CD4-positive, CD25-positive, alpha-beta regulatory T cell (primary cell): Measurements from ENCODE around the gene IGSF9B. TPM values are rescaled to one million over a fixed set of nuclear protein-coding genes. Genes with fewer than 3 reads are reported as not detected.

Source experiments
- ATAC-seq, 2 donors: fragments of 150-1000 bp; cut with Tn5 transposase; one replicate each; pipeline ENCODE4 v1.10.0; 2021; ENCODE audit warnings: low read depth in 2 of 2, moderate number of reproducible peaks in 2 of 2, moderate library complexity in 1 of 2
- DNase-seq, 3 donors: peaks; one replicate each; pipeline versions ENCODE4 v3.0.0 to v3.0.0-alpha.2; 2012 to 2022; ENCODE audit warnings: mixed read lengths in 1 of 3
- H3K27ac ChIP-seq: one replicate; pipeline ENCODE4 v1.7.0; 2013; ENCODE audit warnings: mild to moderate bottlenecking, low read length; ENCODE audit not compliant: insufficient read depth, poor library complexity, severe bottlenecking
- H3K27me3 ChIP-seq: one replicate; pipeline ENCODE4 v1.7.0; 2013; ENCODE audit warnings: low read length; ENCODE audit not compliant: control insufficient read depth, insufficient read depth
- H3K36me3 ChIP-seq: one replicate; pipeline ENCODE4 v1.7.0; 2013; ENCODE audit warnings: mild to moderate bottlenecking, low read length, moderate library complexity; ENCODE audit not compliant: control insufficient read depth, insufficient read depth
- H3K4me1 ChIP-seq: 2 replicates; pipeline ENCODE4 v1.7.0; 2013; ENCODE audit warnings: mild to moderate bottlenecking, low read length; ENCODE audit not compliant: insufficient read depth, control insufficient read depth, poor library complexity, severe bottlenecking
- H3K4me3 ChIP-seq: one replicate; pipeline ENCODE4 v1.7.0; 2013; ENCODE audit warnings: low read depth, mild to moderate bottlenecking, low read length, moderate library complexity
- H3K9me3 ChIP-seq, 2 experiments: 1 replicate in 1 of 2; 2 replicates in 1 of 2; pipeline ENCODE4 v1.7.0; 2013; ENCODE audit warnings: low read length in 2 of 2, mild to moderate bottlenecking in 1 of 2, moderate library complexity in 1 of 2; ENCODE audit not compliant: control insufficient read depth in 2 of 2
- H3K27ac Mint-ChIP-seq, 3 donors: one replicate each; pipeline ENCODE4 v1.8.0; 2020 to 2022; ENCODE audit warnings: mild to moderate bottlenecking in 3 of 3, mixed read lengths in 3 of 3, moderate library complexity in 2 of 3
- H3K27me3 Mint-ChIP-seq: one replicate; pipeline ENCODE4 v1.8.0; 2022; ENCODE audit warnings: mild to moderate bottlenecking, mixed read lengths
- H3K36me3 Mint-ChIP-seq: one replicate; pipeline ENCODE4 v1.8.0; 2020; ENCODE audit warnings: mixed read lengths
- H3K4me1 Mint-ChIP-seq, 4 donors: one replicate each; pipeline ENCODE4 v1.8.0; 2020 to 2022; ENCODE audit warnings: mixed read lengths in 4 of 4, mild to moderate bottlenecking in 1 of 4
- H3K4me3 Mint-ChIP-seq, 4 donors: one replicate each; pipeline ENCODE4 v1.8.0; 2020 to 2022; ENCODE audit warnings: mild to moderate bottlenecking in 4 of 4, mixed read lengths in 4 of 4, moderate library complexity in 3 of 4
- H3K9me3 Mint-ChIP-seq, 7 donors: one replicate each; pipeline ENCODE4 v1.8.0; 2020 to 2022; ENCODE audit warnings: mixed read lengths in 7 of 7, mild to moderate bottlenecking in 3 of 7, moderate library complexity in 2 of 7
- polyA plus RNA-seq, 4 donors: library from polyadenylated mRNA; unstranded; fragments of 300-500 nt; fragmentation: Illumina TruSeq; gene quantifications; one replicate each; pipeline ENCODE4 v1.2.3, GENCODE V29; 2021
- total RNA-seq: library from RNA; stranded (reverse); gene quantifications from one replicate; pipeline ENCODE4 v1.2.3, GENCODE V29; 2022

IGSF9B gene
- total and polyA plus RNA-seq, 5 donors from 2014 or later, result 0.65 to 40.0 (median 1.3) TPM

GRCh38 chr11:133999355-133999754 is 42.6 kb upstream of the IGSF9B start:
- no peak for DNase-seq
- no peaks in the 10 kb centered on the region for H3K36me3 Mint-ChIP-seq

GRCh38 chr11:133997554-133997953 is 40.8 kb upstream of the IGSF9B start:
- Mint-ChIP-seq H3K4me3 (no peak overlapping the region), H3K9me3 (peaks cover 0 to 3% (median 0%) of the 10 kb centered on the region in 7 donors), H3K4me1 (peaks cover 0 to 8% (median 5%) of the 10 kb centered on the region in 4 donors), H3K27ac (peak overlapping the region; percentile 55 to 71 (median 71)), H3K36me3 (no peaks in the 10 kb centered on the region), H3K27me3 (peaks cover 13% of the 10 kb centered on the region)
- ATAC-seq (no peak), DNase-seq (no peak)
- Histone ChIP-seq H3K27me3 (no peaks in the 10 kb centered on the region), H3K9me3 (no peaks in the 10 kb centered on the region), H3K4me1 (no peaks in the 10 kb centered on the region), H3K27ac (no peak overlapping the region), H3K4me3 (no peak overlapping the region), H3K36me3 (no peaks in the 10 kb centered on the region)

More at GRCh38 chr11:133999355-133999754, 42.6 kb upstream of the IGSF9B start:
- no peak overlapping the region for H3K4me3 ChIP-seq
- peaks cover 17% of the 10 kb centered on the region for H3K27me3 Mint-ChIP-seq
- H3K36me3 ChIP-seq, result no peaks in the 10 kb centered on the region
- no peak overlapping the region for H3K27ac ChIP-seq
- no peak for ATAC-seq
- no peaks in the 10 kb centered on the region for H3K9me3 ChIP-seq
- H3K4me1 ChIP-seq, result no peaks in the 10 kb centered on the region
- H3K4me1 Mint-ChIP-seq, result peaks cover 0 to 8% (median 5%) of the 10 kb centered on the region in 4 donors
- H3K9me3 Mint-ChIP-seq, result peaks cover 0 to 3% (median 0%) of the 10 kb centered on the region in 7 donors
- no peak overlapping the region for H3K4me3 Mint-ChIP-seq
- H3K27me3 ChIP-seq, result no peaks in the 10 kb centered on the region
- no peak overlapping the region for H3K27ac Mint-ChIP-seq

GRCh38 chr11:133996671-133997070 is 39.9 kb upstream of the IGSF9B start:
- peaks cover 0 to 3% (median 0%) of the 10 kb centered on the region in 7 donors for H3K9me3 Mint-ChIP-seq
- no peaks in the 10 kb centered on the region for H3K36me3 Mint-ChIP-seq
- peaks cover 13% of the 10 kb centered on the region for H3K27me3 Mint-ChIP-seq
- no peak overlapping the region for H3K4me3 Mint-ChIP-seq
- H3K4me1 Mint-ChIP-seq, result peaks cover 0 to 8% (median 5%) of the 10 kb centered on the region in 4 donors
- DNase-seq (no peak), ATAC-seq (no peak)
- Histone ChIP-seq H3K4me3 (no peak overlapping the region), H3K4me1 (no peaks in the 10 kb centered on the region), H3K27ac (no peak overlapping the region), H3K27me3 (no peaks in the 10 kb centered on the region), H3K36me3 (no peaks in the 10 kb centered on the region), H3K9me3 (no peaks in the 10 kb centered on the region)
- H3K27ac Mint-ChIP-seq, result peak overlapping the region in 1 of 3 donors; percentile 15

GRCh38 chr11:133995066-133995465 is 38.3 kb upstream of the IGSF9B start:
- Histone ChIP-seq H3K9me3 (no peaks in the 10 kb centered on the region), H3K4me3 (no peak overlapping the region), H3K4me1 (no peaks in the 10 kb centered on the region), H3K27me3 (no peaks in the 10 kb centered on the region), H3K27ac (no peak overlapping the region), H3K36me3 (no peaks in the 10 kb centered on the region)
- Mint-ChIP-seq H3K27me3 (peaks cover 16% of the 10 kb centered on the region), H3K4me3 (no peak overlapping the region), H3K27ac (no peak overlapping the region), H3K9me3 (peaks cover 0 to 3% (median 0%) of the 10 kb centered on the region in 7 donors), H3K4me1 (peaks cover 0 to 8% (median 7%) of the 10 kb centered on the region in 4 donors), H3K36me3 (no peaks in the 10 kb centered on the region)
- DNase-seq (peak in 1 of 3 donors; percentile 12), ATAC-seq (no peak)

GRCh38 chr11:133993921-133994320 is 37.2 kb upstream of the IGSF9B start:
- Histone ChIP-seq H3K9me3 (no peaks in the 10 kb centered on the region), H3K27ac (no peak overlapping the region), H3K27me3 (no peaks in the 10 kb centered on the region), H3K4me1 (no peaks in the 10 kb centered on the region), H3K4me3 (no peak overlapping the region), H3K36me3 (no peaks in the 10 kb centered on the region)
- peaks cover 16% of the 10 kb centered on the region for H3K27me3 Mint-ChIP-seq
- no peak overlapping the region for H3K27ac Mint-ChIP-seq
- H3K4me3 Mint-ChIP-seq, result no peak overlapping the region
- DNase-seq (no peak), ATAC-seq (no peak)
- peaks cover 0 to 8% (median 7%) of the 10 kb centered on the region in 4 donors for H3K4me1 Mint-ChIP-seq
- H3K9me3 Mint-ChIP-seq, result peaks cover 0 to 3% (median 0%) of the 10 kb centered on the region in 7 donors
- H3K36me3 Mint-ChIP-seq, result no peaks in the 10 kb centered on the region

- no peak for ATAC-seq
- no peak overlapping the region for H3K27ac Mint-ChIP-seq
- H3K9me3 Mint-ChIP-seq, result peaks cover 0 to 3% (median 0%) of the 10 kb centered on the region in 7 donors
- H3K36me3 Mint-ChIP-seq, result no peaks in the 10 kb centered on the region
- Histone ChIP-seq H3K4me3 (no peak overlapping the region), H3K4me1 (no peaks in the 10 kb centered on the region), H3K36me3 (no peaks in the 10 kb centered on the region), H3K27me3 (no peaks in the 10 kb centered on the region), H3K27ac (no peak overlapping the region), H3K9me3 (no peaks in the 10 kb centered on the region)
- H3K4me3 Mint-ChIP-seq, result no peak overlapping the region
- peaks cover 16% of the 10 kb centered on the region for H3K27me3 Mint-ChIP-seq
- peaks cover 0 to 8% (median 7%) of the 10 kb centered on the region in 4 donors for H3K4me1 Mint-ChIP-seq
- DNase-seq, result no peak
Observed at GRCh38 chr11:133993107-133993506, 36.3 kb upstream of the IGSF9B start.

- no peak overlapping the region for H3K27ac Mint-ChIP-seq
- H3K4me3 Mint-ChIP-seq, result no peak overlapping the region
- no peaks in the 10 kb centered on the region for H3K4me1 ChIP-seq
- DNase-seq, result no peak
- H3K36me3 Mint-ChIP-seq, result no peaks in the 10 kb centered on the region
- H3K4me1 Mint-ChIP-seq, result peaks cover 0 to 8% (median 7%) of the 10 kb centered on the region in 4 donors
- no peaks in the 10 kb centered on the region for H3K9me3 ChIP-seq
- H3K4me3 ChIP-seq, result no peak overlapping the region
- H3K27me3 Mint-ChIP-seq, result peaks cover 16% of the 10 kb centered on the region
- peaks cover 0 to 1% (median 0%) of the 10 kb centered on the region in 7 donors for H3K9me3 Mint-ChIP-seq
- H3K27me3 ChIP-seq, result no peaks in the 10 kb centered on the region
- no peak for ATAC-seq
- no peaks in the 10 kb centered on the region for H3K36me3 ChIP-seq
- H3K27ac ChIP-seq, result no peak overlapping the region
Observed at GRCh38 chr11:133992121-133992520, 35.4 kb upstream of the IGSF9B start.

GRCh38 chr11:133991101-133991500 is 34.3 kb upstream of the IGSF9B start:
- Mint-ChIP-seq H3K27ac (no peak overlapping the region), H3K4me3 (no peak overlapping the region), H3K27me3 (peaks cover 16% of the 10 kb centered on the region), H3K9me3 (no peaks in the 10 kb centered on the region), H3K36me3 (no peaks in the 10 kb centered on the region), H3K4me1 (peaks cover 0 to 8% (median 7%) of the 10 kb centered on the region in 4 donors)
- Histone ChIP-seq H3K4me3 (no peak overlapping the region), H3K27ac (no peak overlapping the region), H3K27me3 (no peaks in the 10 kb centered on the region), H3K4me1 (no peaks in the 10 kb centered on the region), H3K9me3 (no peaks in the 10 kb centered on the region), H3K36me3 (no peaks in the 10 kb centered on the region)
- ATAC-seq (no peak), DNase-seq (no peak)
